T-helper 2 cell (primary cell): ENCODE results near the gene MEIS1.

Experiments used
- DNase-seq, 5 experiments: peaks; one replicate each; pipeline versions ENCODE4 v3.0.0 to v3.0.0-alpha.2; 2012 to 2022

The MEIS1 gene

DNA sequence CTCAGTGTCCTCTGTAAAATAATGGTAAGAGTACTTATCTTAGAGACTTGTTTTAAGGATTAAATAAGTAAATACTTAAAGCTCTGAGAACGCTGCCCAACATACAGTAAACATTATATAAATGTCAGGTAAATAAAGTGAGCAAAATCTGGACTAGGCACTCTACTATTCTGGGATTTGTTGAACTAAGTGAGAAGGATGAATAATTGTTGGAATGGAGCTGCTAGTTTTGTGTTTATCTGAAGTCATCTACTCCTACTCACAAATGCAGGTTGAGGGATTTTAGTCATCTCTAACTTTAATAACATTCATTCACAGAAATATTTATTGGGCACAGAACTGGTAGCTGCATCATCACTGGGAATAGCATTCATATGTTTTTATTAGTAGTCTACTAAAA, 103.4 kb downstream of the MEIS1 start:
- DNase-seq: no peak

DNA sequence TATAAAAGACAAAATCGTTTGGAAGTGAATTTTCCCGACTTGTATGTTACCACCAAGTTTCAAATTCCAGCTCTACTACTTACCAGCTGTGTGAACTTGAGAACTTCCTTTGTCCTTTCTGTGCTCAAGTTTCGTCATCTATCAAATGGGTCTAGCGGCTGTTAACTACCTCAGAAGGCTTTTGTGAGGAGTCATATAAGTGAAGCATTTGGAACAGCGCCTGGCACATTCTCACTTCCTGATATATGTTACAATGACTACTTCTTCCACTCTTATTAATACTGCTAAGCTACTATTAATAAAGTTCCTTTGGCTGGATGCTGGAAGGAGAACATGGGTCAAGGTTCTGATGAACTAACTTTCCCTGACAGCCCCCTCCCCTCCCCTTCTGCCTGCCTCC, 104.5 kb downstream of the MEIS1 start:
- no peak for DNase-seq

DNA sequence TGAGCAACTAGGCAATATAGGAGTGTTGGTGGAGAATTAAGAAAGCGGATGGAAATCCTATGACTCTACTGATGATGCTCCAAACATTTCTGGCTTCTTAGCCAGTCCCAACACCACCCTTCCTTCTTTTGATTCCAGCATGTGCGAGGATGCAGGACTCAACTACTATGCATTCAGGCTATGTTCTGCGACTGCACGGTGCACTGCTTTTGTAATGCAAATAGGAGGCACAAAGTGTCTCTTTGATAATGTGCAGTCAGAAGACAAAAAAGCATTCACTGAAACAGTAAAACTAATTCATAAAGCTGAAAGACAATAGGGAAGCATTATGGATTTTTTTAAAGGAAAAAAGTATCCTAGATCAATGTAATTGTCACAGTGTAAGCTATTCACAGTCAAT, 106.7 kb downstream of the MEIS1 start:
- DNase-seq: no peak

DNA sequence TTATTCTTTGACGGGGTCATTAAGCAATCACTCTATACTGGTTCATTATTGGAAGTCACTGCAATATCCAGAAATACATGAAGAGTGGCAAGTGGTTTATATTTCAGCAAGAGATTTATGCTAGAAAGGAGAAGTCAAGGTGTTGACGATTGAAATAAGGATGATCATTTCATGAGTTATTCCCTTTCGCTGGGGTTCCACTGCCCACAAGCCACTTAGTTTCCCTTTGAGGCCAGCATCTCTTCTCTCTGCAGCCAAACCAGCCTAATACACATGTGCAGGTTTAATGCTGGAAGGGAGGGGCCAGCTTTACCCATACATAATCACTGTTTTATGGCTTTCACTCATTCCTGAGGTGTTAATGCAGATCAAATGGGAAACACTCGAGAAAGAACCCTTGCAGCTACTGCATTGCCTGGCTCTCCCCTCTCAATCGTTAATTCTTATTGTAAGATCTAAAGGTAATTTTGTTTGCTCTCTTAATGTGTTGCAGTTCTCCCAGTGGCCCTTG, 108.4 kb downstream of the MEIS1 start:
- DNase-seq: no peak

DNA sequence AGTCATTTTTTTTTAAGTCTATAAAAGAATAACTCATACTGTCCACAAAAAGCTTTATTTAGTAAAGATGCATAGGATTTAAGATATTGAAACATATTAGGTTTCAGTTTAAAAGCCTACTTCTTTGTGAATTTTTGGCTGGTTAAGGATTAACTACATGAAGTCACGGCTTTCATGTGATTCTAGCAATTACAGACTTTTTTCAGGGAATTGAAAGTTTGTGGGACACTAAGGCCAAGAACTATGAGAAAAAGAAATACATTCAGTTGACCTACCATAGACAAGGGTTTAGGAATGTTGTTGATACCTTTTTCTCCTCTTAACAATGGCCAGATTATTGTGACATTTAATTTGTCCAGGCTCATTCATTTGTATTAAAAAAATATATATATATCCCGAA, 109.3 kb downstream of the MEIS1 start:
- no peak for DNase-seq

DNA sequence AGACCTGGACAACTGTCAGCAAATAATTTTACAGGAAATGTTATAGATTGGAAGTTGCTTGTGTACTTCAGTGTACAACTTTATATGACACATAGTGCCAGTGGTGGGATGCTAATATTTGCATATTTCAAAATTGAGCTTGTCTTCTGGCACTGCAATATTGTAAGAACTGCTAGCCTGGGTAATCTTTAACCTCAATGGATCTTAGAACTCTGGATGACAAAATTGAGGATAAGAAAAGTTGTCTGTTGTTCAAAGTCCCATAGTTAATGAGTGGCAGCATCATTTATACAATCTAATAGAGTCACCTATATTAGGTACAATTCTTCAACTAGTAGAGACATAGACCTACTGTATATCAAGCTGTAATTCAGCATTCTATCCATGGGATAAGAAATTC, 110.3 kb downstream of the MEIS1 start:
- no peak for DNase-seq

DNA sequence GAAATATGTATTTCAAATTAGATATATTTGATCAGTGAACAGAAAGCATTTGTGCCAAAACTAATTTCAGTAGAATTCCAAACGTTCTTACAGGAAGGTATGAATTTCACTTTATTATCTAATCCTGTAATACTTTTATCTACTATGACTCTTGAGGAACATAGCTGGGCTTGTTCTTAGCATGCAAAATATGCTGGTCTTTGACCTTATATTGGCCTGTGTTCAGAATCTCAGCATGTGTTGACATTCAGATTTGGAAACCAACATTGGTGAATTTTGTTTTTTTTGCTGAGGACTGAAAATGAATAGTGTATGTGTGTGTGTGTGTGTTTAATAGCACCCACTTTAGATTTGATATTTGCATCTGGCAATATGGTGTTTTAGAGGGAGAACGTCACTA, 112.2 kb downstream of the MEIS1 start:
- no peak for DNase-seq

DNA sequence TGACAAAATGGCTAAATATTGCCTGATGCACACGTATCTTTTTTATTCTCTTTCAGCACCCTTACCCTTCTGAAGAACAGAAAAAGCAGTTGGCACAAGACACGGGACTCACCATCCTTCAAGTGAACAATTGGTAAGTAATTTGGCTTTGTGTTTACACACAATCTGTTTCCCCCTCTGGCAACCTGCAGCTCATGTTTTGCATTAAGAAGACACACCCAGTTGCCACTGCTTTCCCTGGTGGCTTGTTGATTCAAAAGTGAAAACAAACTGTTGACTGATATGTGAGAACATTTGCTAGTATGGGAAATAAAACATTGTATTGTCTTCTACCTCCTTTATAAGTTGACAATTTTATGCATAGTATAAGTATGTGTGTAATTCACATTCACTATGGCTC, 113.0 kb downstream of the MEIS1 start:
- DNase-seq: no peak

DNA sequence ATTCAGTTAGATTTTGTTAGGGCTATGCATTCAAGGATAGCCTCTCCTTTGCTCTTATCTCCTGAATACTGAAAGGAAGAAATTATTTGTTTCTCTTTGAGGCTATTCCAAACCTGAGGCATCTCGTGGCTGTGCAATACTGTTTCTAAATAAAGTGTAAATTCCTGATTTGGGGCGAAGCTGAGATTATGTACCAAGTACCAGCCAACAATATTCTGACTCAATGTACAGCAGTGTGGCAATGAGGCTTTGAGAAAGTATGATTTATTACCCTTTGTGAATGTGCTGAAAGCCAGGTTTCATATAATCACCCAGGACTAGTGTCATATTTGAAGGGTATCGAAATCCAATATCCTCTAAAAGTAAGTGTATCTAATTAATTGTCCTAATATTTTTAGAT, 113.5 kb downstream of the MEIS1 start:
- DNase-seq: no peak

DNA sequence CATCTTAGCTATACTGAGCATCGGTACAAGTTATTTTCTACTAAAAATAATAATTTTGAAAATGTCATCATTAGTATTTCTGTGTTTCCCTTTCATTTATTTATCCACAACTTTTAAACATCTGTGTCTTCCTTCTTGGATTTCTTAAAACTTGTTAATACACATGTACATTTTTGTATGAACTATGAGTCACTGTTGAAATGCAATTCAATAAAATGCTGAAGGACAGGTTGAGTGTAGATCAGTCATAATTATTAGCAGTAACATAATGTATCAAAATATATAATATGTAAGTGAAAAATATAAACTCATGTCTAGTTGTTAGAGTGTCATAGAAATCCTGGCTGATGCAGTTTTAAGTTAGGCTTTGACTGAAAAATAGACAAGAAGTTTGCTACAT, 115.9 kb downstream of the MEIS1 start:
- DNase-seq: no peak

DNA sequence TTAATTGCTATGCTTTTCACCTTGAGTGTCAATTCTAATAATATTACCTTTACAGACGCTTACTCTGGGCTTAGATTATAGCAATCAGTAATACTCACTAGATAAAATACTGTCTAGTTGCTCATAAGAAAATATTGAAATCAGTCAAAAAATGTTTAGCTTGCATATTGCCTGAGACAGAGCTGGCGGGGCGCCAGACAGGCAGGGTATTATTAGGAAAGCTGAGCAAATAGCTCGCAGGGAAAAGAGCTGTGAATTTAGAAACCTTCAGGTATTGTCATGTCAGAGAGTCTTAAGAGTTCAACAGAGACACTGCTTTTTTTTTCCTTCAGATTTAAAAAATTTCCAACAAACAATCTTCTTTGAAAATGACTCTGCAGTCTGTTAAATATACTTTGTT, 118.4 kb downstream of the MEIS1 start:
- DNase-seq: no peak

DNA sequence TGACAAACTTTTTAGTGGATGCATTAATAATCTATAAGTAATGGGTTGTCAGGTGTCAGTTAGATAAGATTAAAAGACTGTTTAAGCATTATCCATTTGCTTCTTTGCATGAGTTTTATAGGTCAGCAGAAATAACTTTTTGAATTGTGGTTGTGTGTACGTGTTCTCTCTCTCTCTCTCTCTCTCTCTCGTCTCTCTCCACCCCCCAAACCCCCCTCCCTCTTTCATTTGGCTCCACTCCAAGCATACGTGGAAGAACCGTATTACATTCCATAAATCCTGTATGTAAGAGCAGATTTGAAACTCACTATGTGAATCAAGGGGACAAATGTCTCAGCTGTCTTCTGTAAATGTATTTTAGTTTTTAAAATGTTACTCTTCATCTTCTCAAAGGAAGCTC, 120.2 kb downstream of the MEIS1 start:
- no peak for DNase-seq

DNA sequence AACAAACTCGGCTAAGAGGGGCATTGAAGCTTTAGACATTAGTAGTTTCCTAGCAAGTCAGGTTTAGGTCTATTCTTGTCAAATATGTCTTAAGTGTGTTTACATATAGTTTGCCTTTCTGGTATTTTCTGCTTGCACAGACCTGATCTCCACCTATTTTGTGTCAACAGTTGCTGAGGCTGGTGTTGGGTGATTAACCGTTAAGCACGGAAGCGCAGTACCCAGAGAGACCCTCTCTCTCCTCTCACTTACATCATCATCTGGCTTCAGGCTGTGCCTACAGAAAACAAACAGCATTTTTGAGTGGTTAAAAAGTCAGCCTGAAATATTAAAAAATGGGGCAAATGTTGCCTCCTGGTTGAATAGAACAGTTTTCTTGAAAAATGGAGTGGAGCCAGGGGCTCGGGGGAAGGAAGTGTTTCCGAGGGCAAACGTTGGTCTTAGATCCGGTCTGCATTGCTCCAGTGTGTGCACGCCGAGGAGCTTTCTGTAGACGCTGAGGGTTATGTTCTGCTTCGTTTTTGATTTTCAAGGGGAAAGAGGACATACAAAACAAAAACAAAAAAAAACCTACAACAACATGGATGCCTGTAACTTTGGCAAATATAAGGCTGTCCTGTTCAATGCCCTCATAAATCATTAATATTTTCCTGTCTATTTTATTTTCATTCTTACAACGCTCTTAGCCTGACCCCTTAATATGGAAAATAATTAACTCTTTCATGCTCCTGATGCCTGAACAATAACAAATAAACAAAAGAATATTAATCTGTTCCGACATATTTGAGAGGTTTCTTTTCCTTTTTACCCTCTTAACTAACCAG, 120.8 kb downstream of the MEIS1 start:
- DNase-seq: no peak

DNA sequence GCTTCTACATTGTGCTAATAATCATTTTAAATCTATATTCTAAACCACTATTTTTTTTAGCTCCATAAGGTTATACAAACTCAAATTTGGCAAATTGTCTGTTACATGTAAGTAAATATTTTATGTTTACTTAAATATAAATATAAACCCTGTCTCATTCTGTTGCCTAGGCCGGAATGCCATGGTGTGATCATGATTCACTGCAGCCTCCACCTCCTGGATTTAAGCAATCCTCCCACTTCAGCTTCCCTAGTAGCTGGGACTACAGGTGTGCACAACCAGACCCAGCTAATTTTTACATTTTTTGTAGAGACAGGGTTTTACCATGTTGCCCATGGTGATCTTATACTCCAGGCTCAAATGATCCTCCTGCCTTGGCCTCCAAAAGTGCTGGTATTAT, 124.7 kb downstream of the MEIS1 start:
- DNase-seq: no peak

DNA sequence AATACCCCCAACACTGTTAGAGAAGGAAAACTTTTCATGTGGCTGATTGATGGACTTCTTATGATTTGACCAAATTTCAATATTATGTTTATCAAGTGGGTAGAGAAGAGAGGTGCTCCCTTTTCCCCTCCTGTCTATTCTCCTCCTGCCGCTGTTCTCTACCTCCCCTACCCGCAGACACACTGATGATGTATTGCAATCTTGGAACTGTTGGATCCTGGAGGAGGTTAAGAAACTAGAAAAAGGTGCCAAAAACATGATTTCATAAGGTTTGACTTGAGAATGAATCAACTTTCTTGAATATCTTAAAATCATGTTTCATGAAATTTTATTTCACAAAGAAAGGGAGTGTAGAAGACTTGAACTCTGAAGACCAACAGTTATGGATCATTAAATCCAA, 125.8 kb downstream of the MEIS1 start:
- no peak for DNase-seq

DNA sequence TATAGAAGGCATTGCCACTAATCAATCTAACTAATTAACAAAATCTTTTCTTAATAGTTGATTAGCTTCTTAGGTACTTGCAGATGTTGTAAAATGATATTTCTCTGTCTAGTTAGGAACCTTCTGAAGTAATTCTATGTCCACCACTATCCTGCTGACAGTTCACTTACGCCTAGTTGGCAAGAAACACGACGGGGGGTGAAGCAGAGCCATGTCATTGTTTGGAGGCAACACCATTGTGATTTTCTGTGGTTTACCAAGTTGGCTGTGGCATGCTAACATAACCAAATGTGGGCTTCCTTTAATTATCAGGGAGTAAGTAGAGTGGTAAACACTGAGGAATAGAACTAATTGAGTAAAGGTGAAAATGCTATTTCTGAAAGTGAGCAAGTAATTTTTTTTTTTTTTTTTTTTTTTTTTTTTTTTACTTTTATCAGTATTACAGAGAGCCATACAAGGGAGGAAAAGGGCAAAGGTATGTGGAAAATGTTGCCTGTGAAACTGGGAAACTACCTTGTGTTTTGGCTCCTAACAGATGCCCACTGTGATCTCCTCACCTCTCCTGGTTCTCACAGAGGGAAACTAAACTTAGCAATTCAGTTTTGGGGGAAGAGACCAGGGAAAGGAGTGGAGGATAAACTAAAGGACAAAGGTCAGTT, 126.8 kb downstream of the MEIS1 start:
- DNase-seq: no peak

DNA sequence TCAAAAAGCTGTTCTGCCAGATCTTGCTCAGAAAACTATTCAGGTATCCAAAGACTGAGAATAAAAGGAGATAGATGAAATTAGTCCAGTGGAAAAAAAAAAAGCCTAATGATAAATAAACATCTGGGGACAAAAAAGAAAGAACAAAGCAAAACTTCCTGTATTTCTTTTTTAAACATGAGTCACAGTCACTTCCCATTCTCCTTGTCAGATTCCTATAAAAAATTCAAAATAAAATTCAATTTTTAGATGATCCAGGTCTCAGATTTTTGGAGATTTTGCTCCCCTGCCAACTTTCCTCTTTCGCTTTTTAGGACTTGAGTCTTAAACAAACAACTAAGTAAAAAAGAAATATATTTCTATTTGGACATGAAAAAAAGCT, 127.4 kb downstream of the MEIS1 start:
- DNase-seq: no peak

DNA sequence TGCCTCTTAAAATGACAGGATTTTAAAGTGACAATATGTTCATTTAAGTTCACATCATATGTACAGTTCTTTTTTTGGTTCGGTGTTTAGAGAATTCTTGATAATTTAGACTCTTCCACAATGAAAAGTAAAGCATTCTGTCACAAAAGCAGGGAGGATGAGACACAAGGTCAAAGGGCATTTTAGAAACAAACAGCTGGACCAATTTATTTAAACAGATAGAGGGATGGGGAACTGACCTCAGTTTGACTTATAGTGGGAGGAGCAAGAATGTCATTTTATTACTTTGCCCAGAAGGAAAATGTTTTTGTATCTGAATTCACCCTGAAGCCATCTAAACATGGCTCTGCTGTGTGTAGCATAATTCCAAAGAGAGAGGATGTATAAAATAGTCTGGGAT, 128.5 kb downstream of the MEIS1 start:
- DNase-seq: no peak

DNA sequence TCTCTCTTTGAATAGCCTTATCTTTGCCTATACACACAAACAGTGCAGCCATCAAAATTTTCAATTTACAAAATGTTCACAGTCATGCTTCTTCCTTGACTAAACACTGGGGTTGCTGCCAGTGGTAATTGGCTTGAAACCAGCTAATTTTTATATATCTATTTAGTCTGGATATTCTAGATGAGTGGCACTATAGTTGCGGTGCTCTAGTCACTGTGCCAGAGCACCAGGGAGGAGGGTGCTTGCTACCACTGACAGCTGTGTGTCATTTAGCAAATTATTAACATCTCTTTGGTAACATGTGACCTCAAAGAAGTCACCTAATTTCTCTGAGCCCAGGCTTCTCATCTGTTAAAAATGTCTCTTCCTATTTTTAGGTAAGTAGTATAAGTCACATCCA, 130.4 kb downstream of the MEIS1 start:
- DNase-seq: no peak

DNA sequence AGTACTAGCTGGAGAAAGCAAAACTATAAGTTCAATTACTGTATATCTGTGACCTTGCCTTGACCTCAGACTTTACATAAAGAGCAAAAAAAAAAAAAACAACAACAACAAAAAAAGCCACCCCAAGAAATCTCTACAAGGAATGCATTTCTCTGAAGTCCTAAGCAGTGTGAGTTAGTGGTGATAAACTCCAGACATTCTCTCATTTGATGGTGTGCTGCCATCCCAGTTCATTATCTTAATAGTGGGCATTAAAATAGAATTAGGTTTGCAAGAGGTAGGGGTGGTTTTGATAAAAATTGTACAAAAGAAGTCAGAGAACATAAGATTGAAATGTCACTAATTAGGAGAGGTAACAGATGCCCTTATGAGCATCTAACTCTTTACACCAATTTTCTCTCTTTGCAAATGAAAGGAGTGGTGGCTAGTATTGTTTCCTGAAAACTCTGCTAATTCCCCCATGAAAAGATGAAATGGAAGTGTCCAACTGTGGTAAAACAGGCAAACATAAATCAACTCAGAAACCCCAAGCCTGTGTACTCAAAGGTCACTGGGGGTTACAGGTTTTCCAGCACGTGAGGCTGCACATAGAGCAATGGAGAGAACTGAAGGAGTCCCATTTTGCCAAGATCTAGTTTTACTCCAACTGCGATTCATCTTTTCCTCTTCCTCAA, 131.9 kb downstream of the MEIS1 start:
- no peak for DNase-seq

DNA sequence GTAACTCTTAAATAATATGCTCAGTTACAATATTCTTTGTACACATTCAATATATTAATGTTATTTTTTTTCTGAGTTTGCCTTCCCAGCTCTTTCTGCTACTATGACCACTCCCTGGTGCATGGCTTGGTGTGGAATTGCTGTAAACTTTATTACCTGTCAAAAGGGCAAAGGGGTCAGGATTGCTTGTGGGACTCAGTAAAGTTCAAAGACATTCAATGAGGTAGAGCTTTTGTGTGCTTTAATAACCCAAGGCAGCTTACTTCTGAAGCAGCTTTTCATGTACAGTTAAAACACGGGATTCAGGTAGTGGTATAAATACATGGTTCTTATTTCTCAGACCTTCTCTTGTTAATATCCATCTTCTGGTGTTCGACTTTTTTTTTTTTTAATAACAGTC, 132.8 kb downstream of the MEIS1 start:
- DNase-seq: no peak

DNA sequence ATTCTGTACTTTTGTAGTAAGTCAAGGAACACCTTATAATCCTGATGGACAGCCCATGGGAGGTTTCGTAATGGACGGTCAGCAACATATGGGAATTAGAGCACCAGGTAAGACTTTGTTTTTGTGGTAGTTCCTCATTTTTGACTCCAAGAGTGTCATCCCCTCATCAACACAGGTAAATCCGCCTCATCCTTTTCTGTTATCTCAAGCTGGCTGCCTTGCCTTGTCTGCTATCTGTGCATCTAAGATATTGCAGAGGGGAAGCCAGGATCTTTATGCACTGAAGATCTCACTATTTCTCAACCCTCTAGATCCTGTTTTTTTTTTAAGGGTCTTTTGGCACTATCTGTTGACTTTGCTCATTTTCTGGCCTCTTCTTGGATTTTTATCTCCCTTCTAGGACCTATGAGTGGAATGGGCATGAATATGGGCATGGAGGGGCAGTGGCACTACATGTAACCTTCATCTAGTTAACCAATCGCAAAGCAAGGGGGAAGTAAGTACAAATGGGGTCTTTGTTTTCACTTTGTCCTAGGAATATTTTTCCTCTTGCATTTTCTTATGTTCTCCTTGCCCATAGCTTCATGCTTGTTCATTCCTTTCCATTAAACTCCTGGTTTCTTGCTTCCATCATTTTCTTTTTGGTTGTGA, 133.8 kb downstream of the MEIS1 start:
- no peak for DNase-seq

DNA sequence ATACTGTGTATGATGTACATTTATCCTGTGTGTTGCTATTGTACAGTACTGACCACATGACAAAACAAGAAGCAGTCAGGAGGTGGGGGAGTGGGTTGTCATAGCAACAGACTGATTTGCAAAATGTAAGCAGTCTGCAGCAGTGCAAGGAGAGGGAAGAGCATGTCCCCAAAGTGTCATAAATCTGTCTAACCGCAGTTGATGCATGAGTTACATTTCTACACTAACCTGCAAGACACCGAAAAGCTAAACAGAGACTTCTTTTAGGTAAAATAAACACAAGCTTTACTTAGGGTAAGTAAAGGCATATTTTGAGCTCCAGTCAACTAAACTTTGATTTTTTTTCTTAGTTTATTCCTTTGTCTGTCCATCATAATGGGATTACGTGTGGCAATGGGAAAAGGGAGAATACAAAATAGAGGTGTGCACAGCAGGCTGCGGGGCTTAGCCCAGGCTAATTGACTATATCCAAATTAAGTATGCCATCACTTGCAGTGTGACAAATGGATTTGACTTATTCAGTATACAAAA, 134.5 kb downstream of the MEIS1 start:
- peak in 1 of 5 experiments; percentile 18 for DNase-seq
